HFFc6 (cell line): Measurements from ENCODE around the gene PTPRF. TPM values are rescaled to one million over a fixed set of nuclear protein-coding genes. Genes with fewer than 3 reads are reported as not detected.
A peak's percentile ranks its signal among the peaks of the same experiment; 100 is the strongest.

Source experiments
- DNase-seq: peaks from one replicate; pipeline ENCODE4 v3.0.0-alpha.2; 2018
- H3K27ac Mint-ChIP-seq: 2 replicates; pipeline ENCODE4 v1.8.0; 2020; ENCODE audit warnings: mild to moderate bottlenecking, mixed read lengths
- H3K27me3 Mint-ChIP-seq: 2 replicates; pipeline ENCODE4 v1.8.0; 2021; ENCODE audit warnings: mild to moderate bottlenecking, moderate library complexity, mixed read lengths; ENCODE audit not compliant: insufficient read depth
- H3K36me3 Mint-ChIP-seq: 2 replicates; pipeline ENCODE4 v1.8.0; 2021; ENCODE audit warnings: low read depth, mixed read lengths
- H3K4me1 Mint-ChIP-seq: 2 replicates; pipeline ENCODE4 v1.8.0; 2020; ENCODE audit warnings: low read depth, mixed read lengths
- H3K4me3 Mint-ChIP-seq: 2 replicates; pipeline ENCODE4 v1.8.0; 2020; ENCODE audit warnings: mild to moderate bottlenecking, moderate library complexity, mixed read lengths
- H3K9me3 Mint-ChIP-seq: 2 replicates; pipeline ENCODE4 v1.8.0; 2020; ENCODE audit warnings: mild to moderate bottlenecking, mixed read lengths
- CTCF ChIP-seq: fragments of 200-600 bp; sonication (generic); IDR thresholded peaks from 2 replicates; pipeline ENCODE4 v1.5.0; 2021; ENCODE audit warnings: antibody characterized with exemption, mild to moderate bottlenecking
- total RNA-seq, 6 experiments: library from RNA; stranded (reverse); fragmentation: NEBNext Ultra II Directional; extraction: Animal tissue kit (Norgen Biotek cat#: 25700); gene quantifications; 2 replicates in 1 of 6; 3 replicates in 5 of 6; pipeline ENCODE4 v1.2.3, GENCODE V29; 2021

The PTPRF gene
- total RNA-seq, 6 experiments from 2014 or later = 94.3 to 119 (median 109) TPM

GRCh38 chr1:43577655-43578542 lies 47.2 kb downstream of the PTPRF start:
- H3K4me3 Mint-ChIP-seq = no peak overlapping the region
- TF ChIP-seq CTCF = no peak
- no peak for DNase-seq
- H3K36me3 Mint-ChIP-seq = peaks cover 14% of the 10 kb centered on the region
- no peak overlapping the region for H3K27ac Mint-ChIP-seq
- H3K9me3 Mint-ChIP-seq = no peaks in the 10 kb centered on the region
- peaks cover 16% of the 10 kb centered on the region for H3K4me1 Mint-ChIP-seq
- peaks cover 1% of the 10 kb centered on the region; the same call in 1 of the 2 replicates for H3K27me3 Mint-ChIP-seq

GRCh38 chr1:43580039-43580438 lies 49.4 kb downstream of the PTPRF start:
- Mint-ChIP-seq H3K27me3 (peaks cover 1% of the 10 kb centered on the region; the same call in 1 of the 2 replicates), H3K36me3 (peaks cover 13% of the 10 kb centered on the region), H3K4me3 (no peak overlapping the region), H3K27ac (no peak overlapping the region), H3K4me1 (peaks cover 15% of the 10 kb centered on the region), H3K9me3 (no peaks in the 10 kb centered on the region)
- no peak for DNase-seq
- TF ChIP-seq CTCF = no peak

- peaks cover 3% of the 10 kb centered on the region; the same call in 1 of the 2 replicates for H3K27me3 Mint-ChIP-seq
- no peaks in the 10 kb centered on the region for H3K9me3 Mint-ChIP-seq
- peak overlapping the region; percentile 81 for H3K27ac Mint-ChIP-seq
- peak; percentile 96 for DNase-seq
- peaks cover 19% of the 10 kb centered on the region for H3K4me1 Mint-ChIP-seq
- peak overlapping the region; percentile 9; the same call in 1 of the 2 replicates for H3K4me3 Mint-ChIP-seq
- H3K36me3 Mint-ChIP-seq = peaks cover 13% of the 10 kb centered on the region
- no peak for TF ChIP-seq CTCF
Measured at GRCh38 chr1:43582162-43582566, 51.5 kb downstream of the PTPRF start.

- H3K27ac Mint-ChIP-seq = peak overlapping the region; percentile 67
- peaks cover 26% of the 10 kb centered on the region for H3K4me1 Mint-ChIP-seq
- no peaks in the 10 kb centered on the region for H3K9me3 Mint-ChIP-seq
- no peak for TF ChIP-seq CTCF
- no peak overlapping the region for H3K4me3 Mint-ChIP-seq
- H3K27me3 Mint-ChIP-seq = peaks cover 3% of the 10 kb centered on the region; the same call in 1 of the 2 replicates
- no peak for DNase-seq
- H3K36me3 Mint-ChIP-seq = peaks cover 13% of the 10 kb centered on the region
Measured at GRCh38 chr1:43583058-43583457, 52.4 kb downstream of the PTPRF start.

GRCh38 chr1:43584204-43584603 lies 53.5 kb downstream of the PTPRF start:
- Mint-ChIP-seq H3K4me3 (no peak overlapping the region), H3K27me3 (peaks cover 3% of the 10 kb centered on the region; the same call in 1 of the 2 replicates), H3K36me3 (peaks cover 9% of the 10 kb centered on the region), H3K9me3 (no peaks in the 10 kb centered on the region), H3K27ac (no peak overlapping the region), H3K4me1 (peaks cover 26% of the 10 kb centered on the region)
- no peak for TF ChIP-seq CTCF
- no peak for DNase-seq
